ENCODE measurements around the gene PARK7.
"Not testable (repeated sequence)": the region's sequence is repeated elsewhere in the genome, so short reads cannot be mapped to it uniquely, and the experiment has no call there.

PARK7 gene

DNA sequence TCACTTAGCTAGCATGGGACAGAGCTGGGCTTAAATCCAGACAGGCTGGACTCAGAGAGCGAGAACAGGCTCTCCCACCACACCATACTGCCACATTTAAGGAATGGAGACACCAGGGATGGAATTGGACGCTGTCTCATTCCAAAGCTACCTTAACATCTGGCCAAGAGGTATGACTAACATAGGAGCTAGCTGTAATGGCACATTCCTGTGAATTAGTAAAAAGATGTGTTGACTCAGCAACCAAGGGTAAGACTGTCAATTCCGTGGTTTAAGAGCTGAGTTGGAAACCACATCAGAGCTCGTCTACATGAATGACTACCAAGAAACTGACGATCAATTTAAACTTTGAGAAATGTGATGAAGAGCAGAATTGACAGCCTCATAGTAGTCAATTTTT lies 12.6 kb upstream of the PARK7 start:
- no peak for DNase-seq

DNA sequence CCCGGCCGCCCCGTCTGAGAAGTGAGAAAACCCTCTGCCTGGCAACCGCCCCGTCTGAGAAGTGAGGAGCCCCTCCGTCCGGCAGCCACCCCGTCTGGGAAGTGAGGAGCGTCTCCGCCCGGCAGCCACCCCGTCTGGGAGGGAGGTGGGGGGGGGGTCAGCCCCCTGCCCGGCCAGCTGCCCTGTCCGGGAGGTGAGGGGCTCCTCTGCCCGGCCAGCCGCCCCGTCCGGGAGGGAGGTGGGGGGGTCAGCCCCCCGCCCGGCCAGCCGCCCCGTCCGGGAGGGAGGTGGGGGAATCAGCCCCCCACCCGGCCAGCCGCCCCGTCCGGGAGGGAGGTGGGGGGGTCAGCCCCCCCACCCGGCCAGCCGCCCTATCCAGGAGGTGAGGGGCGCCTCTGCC lies 8.7 kb upstream of the PARK7 start:
- not testable (repeated sequence) for DNase-seq

DNA sequence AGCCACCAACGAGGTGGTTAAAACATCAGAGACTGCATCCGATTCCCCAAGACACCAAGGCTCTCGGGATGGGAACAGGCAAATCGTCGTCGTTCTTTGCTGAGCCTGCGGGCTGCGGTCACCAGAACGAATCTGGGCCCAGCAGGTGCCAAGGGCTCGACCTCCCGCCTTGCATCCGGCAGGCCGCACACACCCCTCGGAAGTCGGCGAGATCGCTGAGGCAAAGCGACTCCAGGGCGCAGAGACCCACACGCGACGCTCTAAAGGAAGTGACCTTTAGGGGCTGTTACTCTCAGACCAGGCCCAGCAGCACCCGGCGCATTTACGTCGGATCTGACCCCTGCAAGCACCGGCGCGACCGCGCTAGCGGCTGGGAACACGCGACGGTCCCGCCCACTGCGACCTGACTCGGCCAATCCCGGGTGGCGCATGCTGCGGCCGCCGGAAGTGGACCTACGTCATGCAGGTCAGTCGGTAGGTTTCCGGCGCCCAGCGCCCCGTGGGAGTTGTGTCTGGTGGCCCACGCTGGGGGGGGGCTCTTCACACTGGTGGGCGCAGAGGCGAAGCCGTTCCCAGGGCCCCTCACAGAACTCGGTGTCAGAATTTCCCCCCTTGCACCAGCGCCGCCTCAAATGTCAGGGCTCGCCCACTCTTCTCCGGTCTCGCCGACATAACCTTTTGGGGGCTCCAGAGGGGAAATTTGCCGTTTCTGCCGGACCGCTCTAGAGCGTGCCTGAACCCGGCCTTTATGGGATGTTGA lies 7.5 kb upstream of the PARK7 start:
- peak; percentile 83 for DNase-seq

DNA sequence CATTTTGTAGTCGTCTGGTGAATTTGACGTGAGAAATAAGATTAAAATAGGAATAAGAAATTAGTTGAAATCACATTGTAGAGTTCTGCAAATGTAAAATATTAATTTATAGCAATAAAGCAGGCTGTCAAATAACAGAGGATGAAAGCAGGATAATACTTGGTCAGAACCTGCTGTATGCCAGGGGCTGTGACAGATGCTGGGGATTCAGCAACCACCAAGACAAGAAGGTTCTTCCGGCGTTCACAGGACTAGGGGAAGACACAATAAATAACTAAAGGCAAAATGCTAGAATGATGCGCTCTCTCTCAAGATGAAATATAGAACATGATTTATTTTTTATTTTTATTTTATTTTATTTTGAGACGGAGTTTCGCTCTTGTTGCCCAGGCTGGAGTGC lies 6.8 kb upstream of the PARK7 start:
- DNase-seq: no peak

DNA sequence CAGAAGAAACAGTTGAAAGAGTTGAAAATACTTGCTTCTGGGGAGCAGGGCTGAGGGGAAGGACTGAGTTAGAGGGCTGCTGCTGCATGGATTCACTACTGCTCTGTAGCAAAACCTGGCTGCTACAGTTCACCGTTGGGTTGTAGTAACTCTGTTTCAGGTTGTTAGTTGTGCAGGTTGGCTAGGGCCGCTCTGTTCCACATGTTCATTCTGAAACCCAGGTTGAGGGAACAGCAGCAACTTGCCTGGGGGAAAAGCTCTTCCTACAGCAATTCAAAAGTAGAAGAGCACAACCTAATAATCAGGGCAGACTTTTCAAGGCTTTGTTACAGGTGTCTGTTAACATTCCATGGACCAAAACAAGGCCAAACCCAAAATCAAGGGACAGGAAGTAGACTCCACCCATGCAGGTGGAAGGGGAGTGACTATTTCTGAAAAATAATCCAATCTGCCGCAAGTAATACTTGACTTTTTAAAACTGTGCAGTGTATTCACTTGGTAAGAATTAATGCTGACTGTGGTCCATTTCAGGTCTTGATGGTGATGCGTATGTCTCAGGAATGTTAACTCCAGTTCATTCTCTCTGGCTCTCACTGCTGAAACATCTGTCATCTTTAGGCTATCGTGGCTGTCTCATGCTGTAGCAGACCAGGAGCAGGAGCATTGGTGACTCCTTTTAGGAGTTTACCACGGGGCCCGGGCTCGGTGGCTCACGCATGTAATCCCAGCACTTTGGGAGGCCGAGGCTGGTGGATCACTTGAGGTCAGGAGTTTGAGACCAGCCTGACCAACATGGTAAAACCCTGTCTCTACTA lies 5.1 kb upstream of the PARK7 start:
- DNase-seq: no peak

DNA sequence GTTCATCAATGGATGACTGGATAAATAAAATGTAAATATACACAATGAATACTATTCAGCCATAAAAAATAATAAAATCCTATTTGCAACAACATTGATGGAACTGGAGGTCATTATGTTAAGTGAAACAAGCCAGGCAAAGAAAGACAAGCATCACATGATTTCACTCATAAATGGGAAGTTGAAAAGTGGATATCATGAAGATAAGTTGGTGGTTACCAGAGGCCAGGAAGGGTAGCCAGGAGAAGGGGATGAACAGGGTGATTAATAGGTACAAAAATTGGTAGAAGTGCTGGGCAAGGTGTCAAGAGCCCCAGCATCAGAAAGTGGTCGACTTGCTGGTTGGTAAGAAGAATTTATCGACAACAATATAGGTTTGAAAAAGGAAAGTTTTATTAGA lies 1.3 kb upstream of the PARK7 start:
- DNase-seq: no peak

DNA sequence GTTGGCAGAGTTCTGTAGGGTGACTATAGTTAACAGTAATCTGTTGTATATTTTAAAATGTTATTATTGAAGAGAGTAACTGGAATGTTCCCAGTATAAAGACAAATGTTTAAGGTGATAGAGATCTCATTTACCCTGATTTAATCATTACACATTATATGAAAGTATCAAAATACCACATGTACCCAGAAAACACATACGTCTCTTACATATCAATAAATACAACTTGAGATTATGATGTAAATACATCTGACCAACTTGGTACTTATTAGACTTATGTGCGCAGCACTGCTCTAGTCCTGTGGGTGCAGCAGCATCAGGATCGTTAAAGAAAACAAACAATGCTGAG lies 670 bp upstream of the PARK7 start:
- DNase-seq: no peak

DNA sequence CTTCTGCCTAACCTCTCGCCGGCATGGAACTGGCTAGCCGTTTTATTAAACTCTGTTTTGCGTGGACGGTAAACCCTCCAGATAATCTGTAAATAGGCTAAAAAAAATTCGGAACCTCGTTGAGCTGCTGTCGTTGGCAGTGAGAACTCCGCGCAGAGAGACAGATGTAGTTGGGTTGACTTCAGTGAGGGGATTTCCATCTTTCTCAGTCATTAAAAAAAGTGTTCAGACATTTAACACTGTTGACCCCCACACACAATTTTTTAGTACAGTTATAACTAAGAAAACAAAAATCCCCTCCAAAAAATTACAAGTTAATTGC lies 464 bp downstream of the PARK7 start:
- no peak for DNase-seq

DNA sequence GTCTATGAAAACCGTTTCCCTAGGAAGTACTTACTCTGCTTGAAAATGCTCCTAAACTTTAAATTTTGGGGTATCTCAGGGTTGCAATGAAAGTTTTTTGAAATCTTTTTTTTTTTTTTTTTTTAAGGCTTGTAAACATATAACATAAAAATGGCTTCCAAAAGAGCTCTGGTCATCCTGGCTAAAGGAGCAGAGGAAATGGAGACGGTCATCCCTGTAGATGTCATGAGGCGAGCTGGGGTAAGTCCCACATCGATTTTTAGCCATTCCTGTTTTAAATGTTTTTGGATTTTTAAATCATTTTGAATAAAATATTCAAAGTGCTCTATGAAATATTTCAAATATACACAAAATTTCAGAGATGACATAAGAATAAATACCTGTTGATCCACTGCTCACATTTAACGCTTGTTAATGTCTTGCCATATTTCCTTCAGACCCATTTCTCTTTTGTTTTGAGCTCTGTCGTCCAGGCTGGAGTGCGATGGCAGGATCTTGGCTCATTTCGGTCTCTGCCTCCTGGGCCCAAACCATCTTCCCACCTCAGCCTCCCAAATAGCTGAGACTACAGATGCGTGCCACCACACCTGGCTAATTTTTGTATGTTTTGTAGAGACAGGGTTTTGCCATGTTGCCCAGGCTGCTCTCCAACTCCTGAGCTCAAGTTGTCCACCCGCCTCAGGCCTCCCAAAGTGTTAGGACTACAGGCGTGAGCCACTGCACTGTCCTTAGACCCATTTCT lies 1.3 kb downstream of the PARK7 start:
- no peak for DNase-seq

DNA sequence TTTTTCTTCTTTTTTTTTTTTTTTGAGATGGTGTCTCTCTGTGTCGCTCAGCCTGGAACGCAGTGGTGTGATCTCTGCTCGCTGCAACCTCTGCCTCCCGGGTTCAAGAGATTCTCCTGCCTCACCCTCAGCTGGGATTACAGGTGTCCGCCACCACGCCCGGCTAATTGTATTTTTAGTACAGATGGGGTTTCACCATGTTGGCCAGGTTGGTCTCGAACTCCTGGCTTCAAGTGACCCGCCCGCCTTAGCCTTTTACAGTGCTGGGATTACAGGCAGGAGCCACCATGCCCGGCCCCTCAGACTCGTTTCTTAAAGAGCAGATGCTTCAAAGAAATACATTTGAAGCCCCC lies 1.8 kb downstream of the PARK7 start:
- not testable (repeated sequence) for DNase-seq

DNA sequence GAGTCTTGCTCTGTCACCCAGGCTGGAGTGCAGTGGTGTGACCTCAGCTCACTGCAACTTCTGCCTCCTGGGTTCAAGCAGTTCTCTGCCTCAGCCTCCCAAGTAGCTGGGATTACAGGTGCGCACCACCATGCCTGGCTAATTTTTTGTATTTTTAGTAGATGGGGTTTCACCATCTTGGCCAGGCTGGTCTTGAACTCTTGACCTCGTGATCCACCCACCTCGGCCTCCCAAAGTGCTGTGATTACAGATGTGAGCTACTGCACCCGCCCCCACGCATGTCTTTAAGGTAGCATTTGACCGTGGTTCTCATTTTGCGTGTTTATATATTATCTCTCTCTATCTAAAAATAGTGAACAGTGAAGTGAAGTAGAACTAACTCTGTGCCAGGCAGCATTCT lies 2.3 kb downstream of the PARK7 start:
- not testable (repeated sequence) for DNase-seq

DNA sequence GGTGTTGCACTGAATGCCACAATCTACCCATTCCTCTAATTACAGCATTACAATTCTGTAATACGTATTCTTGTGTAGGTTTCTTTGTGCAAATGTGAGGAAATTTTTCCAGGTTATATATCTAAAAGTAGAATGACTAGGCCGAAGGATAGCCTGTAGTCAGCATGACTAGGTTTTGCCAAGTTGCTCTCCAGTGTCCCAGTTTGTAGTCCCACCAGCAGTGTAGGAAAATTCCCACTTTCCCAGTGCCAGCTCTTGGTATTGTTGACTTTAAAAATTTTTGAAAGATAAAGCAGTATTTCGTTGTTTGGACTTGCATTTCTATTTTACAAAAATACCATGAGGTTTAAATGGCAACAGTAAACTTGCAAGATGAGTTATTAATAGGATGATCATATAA lies 3.0 kb downstream of the PARK7 start:
- DNase-seq: no peak

DNA sequence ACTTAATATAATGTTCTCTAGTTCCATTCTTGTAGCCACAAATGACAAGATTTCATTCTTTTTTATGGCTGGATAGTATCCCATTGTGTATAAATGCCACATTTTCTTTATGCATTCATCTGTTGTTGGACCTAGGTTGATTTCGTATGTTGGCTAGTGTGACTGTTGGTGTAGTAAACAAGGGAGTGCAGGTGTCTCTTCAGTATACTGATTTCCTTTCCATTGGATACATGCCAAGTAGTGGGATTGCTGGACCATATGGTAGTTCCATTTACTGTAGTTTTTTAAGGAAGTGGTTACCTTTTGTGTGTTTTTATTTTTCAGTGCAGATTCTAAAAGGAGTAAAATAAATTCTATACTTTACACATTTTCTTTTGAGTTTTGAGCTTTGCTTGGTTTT lies 5.7 kb downstream of the PARK7 start:
- no peak for DNase-seq

DNA sequence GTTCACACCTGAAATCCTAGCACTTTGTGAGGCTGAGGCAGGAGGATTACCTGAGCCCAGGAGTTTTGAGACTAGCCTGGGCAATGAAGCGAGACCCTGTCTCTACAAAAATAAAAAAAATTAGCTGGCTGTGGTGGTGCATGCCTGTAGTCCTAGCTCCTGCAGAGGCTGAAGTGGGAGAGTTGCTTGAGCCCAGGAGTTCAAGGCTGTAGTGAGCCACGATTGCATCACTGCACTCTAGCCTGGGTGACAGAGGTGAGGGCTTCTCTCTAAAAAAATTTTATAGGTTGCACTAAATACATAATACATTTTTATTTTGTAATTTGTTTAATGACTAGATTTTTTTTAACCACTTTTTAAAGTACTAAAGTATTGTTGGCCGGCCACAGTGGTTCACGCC lies 6.1 kb downstream of the PARK7 start:
- no peak for DNase-seq

DNA sequence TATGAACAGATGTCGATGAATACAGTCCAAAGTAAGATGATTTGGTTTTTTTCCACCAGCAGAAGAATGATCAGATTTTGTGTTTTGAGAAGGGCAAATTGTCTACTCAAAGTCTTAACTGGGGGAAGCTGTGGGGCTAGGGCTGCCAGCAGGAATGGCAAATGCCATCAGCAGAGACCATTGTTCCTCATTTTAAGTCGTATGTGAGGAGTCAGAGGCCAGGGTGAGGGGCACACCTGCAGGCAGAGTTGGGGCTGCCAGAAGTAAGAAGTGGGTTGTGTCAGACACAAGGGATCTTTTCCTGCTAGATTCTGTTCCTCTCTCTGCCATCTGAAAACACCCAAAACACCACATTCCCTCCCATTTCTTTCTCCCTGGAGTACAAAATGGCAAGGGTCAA lies 8.7 kb downstream of the PARK7 start:
- DNase-seq: no peak

DNA sequence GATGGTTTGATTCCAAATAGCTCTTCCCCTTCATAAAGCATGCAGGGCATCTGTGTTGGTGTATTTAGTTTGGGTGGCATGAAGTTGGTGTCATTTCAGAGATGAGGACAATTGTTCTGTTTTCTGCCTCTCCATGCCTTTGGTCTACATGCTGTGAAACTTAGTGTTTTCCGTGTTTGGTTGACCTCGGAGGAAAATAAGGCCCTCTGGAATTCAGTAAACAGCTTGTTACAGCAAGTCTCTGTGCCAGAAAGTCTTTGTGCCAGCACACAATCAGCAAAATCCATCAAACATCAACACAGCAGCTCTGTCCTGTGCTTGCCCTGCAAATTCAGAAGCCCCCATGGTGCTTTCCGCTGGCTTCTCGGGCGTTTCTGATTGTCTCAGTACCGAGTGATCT lies 9.5 kb downstream of the PARK7 start:
- DNase-seq: no peak

DNA sequence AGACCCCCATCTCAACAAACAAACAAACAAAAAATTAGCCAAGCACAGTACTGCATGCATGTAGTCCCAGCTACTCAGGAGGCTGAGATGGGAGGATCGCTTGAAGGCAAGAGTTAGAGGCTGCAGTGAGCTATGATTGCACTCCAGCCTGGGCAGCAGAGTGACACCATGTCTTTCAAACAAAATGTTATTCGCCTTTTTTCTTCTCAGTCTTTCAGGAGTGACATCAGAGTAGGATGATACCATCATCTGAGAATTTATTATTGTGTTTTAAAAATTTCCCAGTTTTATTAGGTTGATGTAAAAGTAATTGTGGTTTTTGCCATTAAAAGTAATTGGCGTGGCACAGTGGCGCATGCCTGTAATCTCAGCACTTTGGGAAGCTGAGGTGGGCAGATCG lies 10.8 kb downstream of the PARK7 start:
- DNase-seq: no peak

DNA sequence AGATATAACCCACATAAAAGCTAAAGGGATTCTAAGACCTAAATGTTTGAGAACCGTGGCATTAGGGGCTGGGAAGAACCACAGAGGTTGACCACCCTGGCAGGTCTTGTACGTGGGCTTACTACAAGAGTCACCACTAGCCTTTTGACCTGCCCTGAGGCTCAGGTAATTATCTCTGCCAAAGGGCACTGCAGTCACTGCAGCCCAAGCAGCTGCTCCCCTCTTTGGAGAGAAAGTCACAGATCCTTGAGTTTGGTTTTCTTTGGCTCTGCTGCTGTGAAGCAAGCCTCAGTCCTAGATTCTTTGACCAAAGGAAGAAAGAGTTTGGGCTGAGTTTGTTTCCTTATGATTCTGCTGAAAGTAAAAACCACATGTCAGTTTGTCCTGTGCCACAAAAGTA lies 11.6 kb downstream of the PARK7 start:
- DNase-seq: no peak

DNA sequence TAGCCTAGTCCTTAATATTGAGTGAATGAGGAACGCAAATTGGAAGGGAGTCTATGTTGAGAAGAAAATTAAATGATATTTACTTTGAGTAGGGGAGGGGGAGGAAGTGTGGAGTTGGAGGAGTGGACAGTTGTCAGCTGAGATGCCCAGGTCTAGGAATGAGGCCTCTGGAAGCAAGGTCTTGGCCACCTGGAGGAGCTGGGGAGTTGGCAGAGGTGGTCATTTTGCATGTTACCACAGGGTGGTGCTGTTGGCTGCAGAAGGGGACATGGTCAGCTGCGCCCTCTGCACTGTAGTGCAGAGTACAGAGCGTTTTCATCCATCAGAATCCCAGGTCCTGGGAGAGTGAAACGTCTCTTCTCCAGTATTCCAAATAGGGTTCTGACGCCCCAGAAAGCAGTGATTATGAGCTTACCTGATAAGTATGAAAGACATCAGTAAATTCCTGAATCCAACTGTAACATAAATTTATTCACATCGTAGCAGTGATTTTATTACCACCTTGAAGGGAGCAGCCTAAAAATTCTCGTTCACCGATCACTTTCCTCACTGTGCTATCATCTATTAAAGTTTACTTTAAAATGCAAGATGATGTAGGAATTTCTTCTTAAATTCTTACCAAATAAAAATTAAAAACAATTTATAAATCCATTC lies 13.8 kb downstream of the PARK7 start:
- DNase-seq: peak; percentile 34

DNA sequence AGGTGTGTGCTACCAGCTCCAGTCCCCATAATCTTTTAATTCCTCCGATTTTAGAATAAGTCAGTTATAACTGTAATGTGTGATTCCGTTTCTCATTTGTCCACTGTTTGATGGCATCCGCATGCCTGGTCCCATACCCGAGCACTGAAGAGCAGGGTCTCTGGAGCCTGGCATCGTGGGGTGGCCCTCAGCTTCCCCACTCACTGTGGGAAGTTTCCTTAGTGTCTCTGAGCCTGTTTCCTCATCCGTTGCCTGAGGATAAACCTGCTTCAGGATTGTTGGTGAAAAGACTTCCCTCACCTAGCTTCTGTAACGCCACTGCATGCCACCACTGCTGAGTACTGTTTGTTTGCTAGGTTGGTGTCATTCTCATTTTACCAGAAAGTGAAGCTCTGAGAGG lies 19.5 kb downstream of the PARK7 start:
- DNase-seq: no peak

DNA sequence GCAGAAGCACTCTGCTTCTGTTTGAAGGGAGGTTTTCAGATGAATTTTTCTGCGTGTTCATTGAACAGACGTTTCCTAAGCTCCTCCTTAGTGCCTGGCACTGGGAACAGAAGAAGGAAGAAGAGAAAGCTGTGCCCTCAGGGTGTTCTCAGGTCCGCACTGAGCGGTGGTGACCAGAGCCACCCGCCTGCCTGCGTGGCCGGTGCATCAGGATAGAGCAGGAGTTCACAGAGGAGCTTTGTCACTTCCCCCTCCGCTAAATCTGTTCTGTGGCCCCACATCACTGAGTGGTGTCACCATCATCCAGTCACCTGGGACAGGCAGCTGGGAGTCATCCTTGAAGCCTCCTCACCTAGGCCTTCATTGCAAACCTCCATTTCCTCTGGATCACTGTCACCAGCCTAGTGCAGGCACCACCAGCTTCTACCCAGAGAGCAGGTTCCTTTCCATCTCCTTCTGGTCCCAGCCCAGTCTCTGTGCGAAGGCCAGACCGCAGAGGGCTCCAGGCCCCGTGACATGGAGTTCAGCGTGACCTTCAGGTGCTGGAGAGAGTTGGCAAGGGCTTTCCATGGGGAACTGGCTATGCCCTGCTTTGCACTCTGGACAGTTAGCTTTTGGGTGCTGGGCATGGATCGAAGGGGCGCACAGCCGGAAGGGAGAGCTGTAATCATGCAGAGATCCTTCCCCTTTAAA lies 21.7 kb downstream of the PARK7 start:
- no peak for DNase-seq

DNA sequence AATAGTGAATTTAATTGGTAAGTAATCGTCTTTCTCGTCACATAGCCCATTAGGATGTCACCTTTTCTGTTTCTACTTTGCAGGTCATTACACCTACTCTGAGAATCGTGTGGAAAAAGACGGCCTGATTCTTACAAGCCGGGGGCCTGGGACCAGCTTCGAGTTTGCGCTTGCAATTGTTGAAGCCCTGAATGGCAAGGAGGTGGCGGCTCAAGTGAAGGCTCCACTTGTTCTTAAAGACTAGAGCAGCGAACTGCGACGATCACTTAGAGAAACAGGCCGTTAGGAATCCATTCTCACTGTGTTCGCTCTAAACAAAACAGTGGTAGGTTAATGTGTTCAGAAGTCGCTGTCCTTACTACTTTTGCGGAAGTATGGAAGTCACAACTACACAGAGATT lies 23.3 kb downstream of the PARK7 start:
- DNase-seq: no peak
